SK-MEL-5 (cell line): Measurements from ENCODE around the gene GALK2. TPM values are rescaled to one million over a fixed set of nuclear protein-coding genes. Genes with fewer than 3 reads are reported as not detected.

Experiments
- DNase-seq: peaks from one replicate; pipeline ENCODE4 v3.0.0-alpha.2; 2016; ENCODE audit warnings: low read depth, low spot score
- in situ Hi-C: cut with HindIII; loops from 2 replicates; pipeline ENCODE4 v1.10.0; 2016; ENCODE audit warnings: low sequenced_read_pairs, high pct_unique_total_duplicates, low pct_unique_long_range_greater_than_20kb
- polyA plus RNA-seq, 2 experiments: library from polyadenylated mRNA; depleted of rRNA; stranded (reverse); fragments of >200 nt; gene quantifications; 2 replicates each; pipeline ENCODE4 v1.2.3, GENCODE V29; 2015
- total RNA-seq: library from RNA; depleted of rRNA; stranded (reverse); fragments of >200 nt; shearing (Covaris generic); gene quantifications from 2 replicates; pipeline ENCODE4 v1.2.3, GENCODE V29; 2014; rRNA removed

GALK2 gene
- 60.9 and 62.4 TPM in 2 replicates for total RNA-seq
- polyA plus RNA-seq (2015; cell fraction: cytosol; rRNA removed) = 26.6 and 37.0 TPM in 2 replicates
- polyA plus RNA-seq (2015; cell fraction: nucleus; rRNA removed) = 23.3 and 34.9 TPM in 2 replicates

GRCh38 chr15:49169880-49170597 lies at the start of gene GALK2:
Gene GALK2 (plus strand): TSS chr15:49170247. CDS start chr15:49170323, 76 bp downstream.
- in situ Hi-C loops = no loop called here
- peak; percentile 95 for DNase-seq

GRCh38 chr15:49120832-49121231 lies 49.2 kb upstream of the GALK2 start:
- no peak for DNase-seq
- in situ Hi-C loops = no loop called here

DNA sequence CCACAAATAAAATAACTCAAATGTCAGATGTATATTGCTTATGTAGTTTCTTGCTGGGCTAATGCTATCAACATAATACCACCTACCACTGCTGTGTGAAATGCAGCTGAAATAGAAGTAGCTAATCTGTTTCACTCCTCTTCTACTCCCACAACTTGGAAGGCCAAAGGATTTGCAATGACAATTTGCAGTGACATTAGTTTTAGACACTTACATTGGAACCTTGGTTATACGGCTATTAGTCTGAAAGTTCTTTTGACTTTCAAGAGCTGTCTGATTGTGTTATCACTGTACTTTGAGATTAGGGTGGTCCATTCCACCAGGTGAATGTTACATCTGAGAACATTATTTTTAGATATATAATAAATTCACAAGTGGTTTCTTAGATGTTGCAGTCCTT lies 48.1 kb upstream of the GALK2 start:
- no peak for DNase-seq
- in situ Hi-C loops = no loop called here

DNA sequence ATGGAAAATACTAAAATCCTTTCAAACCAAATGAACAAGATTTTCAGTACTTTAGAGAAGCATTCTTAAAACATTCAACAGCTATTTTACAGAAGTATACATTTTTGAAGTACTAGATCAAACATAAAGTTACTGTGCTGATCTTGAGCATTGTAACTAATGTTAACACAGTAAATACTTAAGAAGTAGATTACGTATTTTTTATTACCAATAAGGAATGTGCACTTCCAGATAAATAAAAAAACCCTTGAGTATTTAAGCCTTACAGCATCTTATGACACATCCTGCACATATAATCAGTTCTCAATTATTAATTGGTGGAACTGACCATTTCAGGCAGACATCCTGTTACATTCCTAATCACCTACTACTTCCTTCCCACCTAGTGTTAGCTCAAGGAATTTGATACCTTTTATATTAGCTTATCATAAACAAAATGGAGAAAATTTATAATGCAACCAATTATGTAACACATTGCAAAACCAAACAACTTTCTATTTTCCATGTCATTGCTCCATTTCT lies 47.4 kb upstream of the GALK2 start:
- DNase-seq = no peak
- in situ Hi-C loops = no loop called here

DNA sequence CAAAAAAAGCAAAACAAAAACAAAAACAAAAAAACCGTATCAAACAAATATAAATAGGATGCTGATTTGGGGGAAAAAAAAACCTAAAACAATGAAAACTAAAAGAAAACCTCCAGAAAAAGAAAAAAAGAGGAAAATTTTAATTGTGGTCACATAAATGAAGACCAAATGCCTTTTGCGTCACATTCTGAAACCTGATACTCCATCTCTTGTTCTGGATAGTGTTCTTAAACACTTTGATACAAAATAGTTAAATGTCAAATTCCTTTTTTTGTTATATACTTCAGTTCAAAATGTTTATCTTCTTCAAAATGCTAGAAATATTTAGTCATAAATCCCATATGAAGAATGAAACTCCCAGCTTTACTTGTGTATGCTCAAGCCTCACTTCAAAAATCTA lies 45.7 kb upstream of the GALK2 start:
- no peak for DNase-seq
- in situ Hi-C loops = no loop called here

DNA sequence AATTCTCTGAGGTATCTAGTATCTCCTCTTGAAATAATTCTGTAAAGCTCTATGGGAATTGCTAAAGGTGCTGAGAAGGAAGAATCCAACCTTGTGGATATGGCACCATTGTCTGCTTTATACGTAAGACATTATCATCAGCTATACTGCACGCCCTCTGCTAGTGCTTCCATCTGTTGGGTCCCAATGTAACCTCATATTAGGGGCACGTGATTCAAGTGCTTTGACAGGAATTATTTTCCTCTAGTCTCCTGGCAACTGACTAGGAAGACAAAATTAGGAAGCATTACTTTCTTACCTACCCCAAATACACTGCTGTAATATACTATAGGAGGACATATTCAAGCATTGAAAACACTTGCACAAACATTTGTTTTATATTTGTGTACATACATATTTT lies 38.6 kb upstream of the GALK2 start:
- in situ Hi-C loops = no loop called here

DNA sequence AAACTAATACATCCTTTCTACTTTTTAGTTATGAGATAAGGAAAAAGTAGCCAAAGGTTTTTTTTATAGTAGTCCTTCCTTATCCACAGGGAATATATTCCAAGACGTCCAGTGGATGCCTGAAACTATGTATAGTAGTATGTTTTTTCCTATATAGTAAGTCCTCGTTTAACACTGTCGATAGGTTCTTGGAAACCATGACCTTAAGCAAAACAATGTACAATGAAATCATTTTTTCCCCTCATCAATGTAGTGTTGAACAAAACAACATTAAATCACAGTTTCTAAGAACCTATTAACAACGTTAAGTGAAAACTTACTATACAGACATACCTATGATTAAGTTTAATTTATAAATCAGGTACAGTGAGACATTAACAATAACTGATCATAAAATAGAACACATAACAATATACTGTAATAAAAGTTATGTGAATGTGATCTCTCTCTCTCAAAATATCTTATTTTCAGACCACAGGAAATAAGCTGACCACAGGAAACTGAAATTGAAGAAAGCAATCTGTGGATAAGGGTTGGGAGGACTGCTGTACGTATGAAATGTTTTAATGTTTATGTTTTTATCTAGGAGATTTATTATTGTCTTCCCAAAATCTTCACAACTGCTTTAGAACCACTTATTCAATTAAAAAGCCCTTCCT lies 35.2 kb upstream of the GALK2 start:
- in situ Hi-C loops = no loop called here
- no peak for DNase-seq

More for the DNA sequence above, 38.6 kb upstream of the GALK2 start:
- peak; percentile 11 for DNase-seq

DNA sequence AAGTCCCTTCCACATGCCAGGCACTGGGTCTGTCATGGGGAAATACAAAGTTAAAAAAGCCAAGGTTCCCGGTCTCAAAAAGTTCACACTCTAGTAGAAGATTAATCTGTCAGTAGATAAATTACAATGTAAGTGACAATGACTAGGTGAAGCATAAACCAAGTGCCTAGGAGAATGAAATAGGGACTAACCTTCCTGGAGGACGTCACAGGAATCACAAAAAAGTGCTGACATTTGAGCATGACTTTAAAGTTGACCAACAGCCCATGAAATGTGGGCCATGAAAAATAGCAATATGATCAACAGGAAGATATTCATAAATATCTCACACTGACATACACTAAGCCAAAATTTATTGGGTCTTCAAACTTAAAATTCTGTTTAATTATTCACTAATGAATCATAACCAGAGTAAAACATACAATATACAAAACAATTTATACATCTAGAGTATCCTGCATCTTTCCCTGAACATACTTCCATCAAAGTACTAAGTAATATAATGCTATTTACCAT lies 34.6 kb upstream of the GALK2 start:
- in situ Hi-C loops = no loop called here

DNA sequence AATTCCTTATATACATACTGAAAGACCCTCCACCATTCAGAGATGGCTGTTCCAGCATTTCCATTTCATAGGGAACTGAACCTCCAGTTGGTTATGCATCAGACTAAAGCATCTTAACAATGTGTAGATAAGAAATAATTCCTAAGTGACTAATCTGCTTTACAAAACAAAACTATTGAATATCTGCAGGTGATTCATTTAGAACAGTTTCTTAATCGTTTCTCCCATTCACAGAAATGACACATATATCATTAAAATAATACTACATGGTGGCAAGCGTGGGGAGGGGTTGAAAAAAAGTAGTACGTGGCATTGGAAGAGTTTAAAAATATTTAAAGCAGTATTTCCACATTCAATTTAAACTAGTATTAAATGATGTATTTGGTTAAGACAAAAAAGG lies 34.1 kb upstream of the GALK2 start:
- in situ Hi-C loops = no loop called here

More for the DNA sequence above, 34.6 kb upstream of the GALK2 start:
- no peak for DNase-seq

GRCh38 chr15:49137861-49138260 lies 32.2 kb upstream of the GALK2 start:
- no peak for DNase-seq
- in situ Hi-C loops = no loop called here

More for the DNA sequence above, 34.1 kb upstream of the GALK2 start:
- no peak for DNase-seq

- in situ Hi-C loops = no loop called here
- peak; percentile 76 for DNase-seq
Observed at GRCh38 chr15:49145651-49146609, 24.1 kb upstream of the GALK2 start.

DNA sequence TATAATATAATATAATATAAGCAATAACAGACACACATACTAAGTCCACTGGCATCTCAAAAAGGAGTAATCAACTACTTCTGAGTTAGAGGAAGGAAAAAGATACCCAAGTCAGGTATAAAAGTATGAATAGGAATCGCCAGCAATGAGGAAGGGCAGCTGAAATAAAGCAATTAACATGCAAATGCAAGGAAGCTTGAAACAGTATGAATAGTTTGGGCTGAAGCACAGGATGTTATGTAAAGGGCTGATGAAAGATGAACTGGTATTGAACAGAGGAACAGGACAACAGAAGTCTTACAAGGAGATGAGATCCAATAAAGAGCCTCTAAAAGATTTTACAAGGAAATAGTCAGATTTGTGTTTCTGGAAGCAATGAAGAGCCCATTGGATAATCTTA lies 21.7 kb upstream of the GALK2 start:
- in situ Hi-C loops = no loop called here
- no peak for DNase-seq

GRCh38 chr15:49148727-49149126 lies 21.3 kb upstream of the GALK2 start:
- DNase-seq = no peak
- in situ Hi-C loops = no loop called here

- DNase-seq = no peak
- in situ Hi-C loops = no loop called here
Observed at GRCh38 chr15:49151831-49152230, 18.2 kb upstream of the GALK2 start.

DNA sequence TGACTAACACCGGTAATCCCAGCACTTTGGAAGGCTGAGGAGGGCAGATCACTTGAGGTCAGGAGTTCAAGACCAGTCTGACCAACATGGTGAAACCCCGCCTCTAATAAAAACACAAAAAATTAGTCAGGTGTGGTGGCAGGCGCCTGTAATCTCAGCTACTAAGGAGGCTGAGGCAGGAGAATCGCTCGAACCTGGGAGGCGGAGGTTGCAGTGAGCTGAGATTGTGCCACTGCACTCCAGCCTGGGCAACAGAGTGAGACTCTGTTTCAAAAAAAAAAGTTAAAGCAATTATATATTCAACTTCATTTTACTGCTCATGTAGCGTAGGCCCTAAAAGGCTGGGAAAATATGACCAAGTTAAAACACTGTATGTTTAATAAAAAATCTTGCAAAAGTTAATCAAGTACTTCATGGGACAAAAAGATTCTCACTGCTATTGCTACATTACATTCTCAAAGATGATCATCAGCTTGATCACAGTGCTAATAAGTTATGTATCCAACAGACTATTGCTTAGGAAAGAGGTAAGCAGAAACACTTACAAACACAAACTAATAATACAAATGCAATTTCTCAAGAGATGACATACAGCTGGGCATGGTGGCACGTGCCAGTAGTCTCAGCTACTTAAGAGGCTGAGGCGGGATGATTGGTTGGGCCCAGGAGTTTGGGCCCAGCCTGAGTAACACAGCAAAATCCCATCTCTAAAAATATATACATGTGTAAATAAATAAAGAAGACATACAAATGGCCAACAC lies 17.3 kb upstream of the GALK2 start:
- in situ Hi-C loops = no loop called here
- DNase-seq = no peak

DNA sequence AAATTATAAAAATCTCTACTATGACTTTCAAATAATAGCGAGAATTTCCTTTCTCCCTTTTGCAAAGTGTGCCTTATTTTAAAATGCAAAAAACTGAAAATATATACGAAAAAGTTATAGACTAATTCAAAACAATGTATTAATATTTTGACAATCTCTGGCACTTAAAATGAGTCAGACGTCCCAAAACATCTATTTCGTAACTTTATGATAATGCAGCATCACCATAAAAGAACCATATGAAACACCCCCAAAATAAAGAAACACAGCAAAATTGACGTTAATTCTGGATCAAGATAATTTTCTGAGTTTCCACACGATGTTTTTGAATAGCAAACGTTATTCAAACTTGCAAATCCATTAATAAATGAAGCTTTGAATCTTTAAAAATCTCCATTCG lies 15.7 kb upstream of the GALK2 start:
- no peak for DNase-seq
- in situ Hi-C loops = no loop called here

DNA sequence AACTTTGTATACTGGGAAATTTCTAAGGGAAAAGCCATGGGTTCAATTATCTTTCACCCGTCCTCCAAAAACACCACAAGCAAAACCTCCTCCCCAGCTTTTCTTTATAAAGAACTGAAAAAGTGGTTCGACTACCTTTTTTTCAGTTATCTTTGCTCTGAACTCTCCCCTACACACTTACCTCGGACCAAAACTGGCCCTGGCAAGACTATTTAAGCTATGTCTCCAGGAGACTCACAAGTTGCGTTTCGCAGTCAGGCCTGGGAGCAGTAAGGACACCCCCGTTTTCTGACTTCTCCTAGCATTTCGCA lies 15.3 kb upstream of the GALK2 start:
- no peak for DNase-seq
- in situ Hi-C loops = no loop called here
